GM19099 (cell line): Measurements from ENCODE around the gene CDC14A.

Experiments used
- POLR2A ChIP-seq: IDR thresholded peaks from 3 replicates; pipeline ENCODE4 v1.6.1; 2011; ENCODE audit warnings: low read depth; ENCODE audit not compliant: insufficient read length; ENCODE audit errors: extremely low read depth

The CDC14A gene

GRCh38 chr1:100323419-100324106, 28.7 kb upstream of the CDC14A start:
- TF ChIP-seq POLR2A = no peak

DNA sequence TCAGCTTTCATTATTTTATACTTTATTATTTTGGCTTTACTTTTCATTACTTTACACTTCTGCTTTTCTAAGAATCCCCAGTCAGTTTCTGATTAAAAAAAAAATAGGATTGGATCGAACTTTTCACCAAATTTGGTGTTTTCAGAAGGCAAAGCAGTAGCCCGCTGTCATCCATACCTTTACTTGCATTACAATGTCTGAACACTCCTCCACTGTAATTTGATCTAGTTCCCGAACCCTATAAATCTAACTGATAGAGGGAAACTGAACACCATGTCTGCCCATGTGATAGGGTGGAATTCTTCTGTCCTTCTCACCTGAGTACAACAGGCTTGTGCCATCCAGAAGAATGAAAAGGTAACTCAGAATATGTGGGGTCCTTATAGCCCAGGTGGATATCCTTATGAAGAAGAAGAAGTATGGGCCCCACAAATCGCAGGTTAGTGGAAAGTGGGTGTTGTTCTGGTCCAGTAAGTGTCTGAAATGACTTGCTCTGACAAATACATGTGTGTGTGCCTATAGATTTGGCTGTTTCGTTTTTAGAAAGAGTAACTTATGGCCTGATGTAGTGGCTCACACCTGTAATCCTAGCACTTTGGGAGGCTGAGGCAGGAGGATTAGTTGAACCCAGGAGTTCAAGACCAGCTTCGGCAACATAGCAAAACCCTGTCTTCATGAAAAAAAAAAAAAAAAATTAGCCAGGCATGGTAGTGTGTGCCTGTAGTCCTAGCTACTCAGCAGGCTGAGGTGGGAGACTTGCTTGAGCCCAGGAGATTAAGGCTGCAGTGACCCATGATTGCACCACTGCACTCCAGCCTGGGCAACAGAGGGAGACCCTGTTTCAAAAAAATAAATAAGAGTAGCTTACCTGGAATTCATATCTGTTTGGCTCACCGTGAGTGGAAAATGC, 26.6 kb upstream of the CDC14A start:
- TF ChIP-seq POLR2A = no peak

DNA sequence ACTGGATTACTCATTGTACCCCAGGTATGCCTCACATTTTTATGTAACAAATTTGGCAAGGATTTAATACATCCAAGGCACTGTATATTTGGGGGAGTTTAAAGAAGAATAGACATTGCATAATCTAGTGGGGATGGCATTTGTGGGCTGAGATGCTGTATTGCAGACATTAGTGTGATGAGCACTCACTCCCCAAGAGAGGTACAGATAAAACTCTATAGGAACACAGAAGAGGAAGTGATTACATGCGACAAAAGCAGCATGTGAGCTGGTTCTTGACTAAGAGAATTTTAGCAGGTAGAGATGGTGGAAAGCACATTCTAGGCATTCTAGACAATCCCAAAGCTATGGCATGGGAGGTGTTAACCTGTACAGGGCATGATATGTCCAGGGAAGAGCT, 24.2 kb upstream of the CDC14A start:
- no peak for TF ChIP-seq POLR2A

DNA sequence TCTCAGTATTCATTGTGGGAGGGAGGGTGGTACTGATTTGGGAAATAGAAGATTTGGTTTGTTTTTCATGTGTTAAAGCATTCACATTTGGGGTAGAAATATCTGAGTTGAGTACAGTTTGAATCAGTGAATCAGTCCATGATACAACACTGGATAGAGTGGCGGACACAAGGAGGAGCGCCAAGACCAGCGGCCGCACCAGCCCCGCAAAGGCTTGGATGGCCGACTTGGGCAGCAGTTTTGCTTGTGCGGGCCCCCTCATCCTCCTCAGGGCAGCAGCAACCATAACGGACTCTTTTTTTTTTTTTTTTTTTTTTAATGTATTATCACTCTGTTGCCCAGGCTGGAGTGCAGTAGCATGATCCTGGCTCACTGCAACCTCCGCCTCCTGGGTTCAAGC, 20.0 kb upstream of the CDC14A start:
- TF ChIP-seq POLR2A = no peak

DNA sequence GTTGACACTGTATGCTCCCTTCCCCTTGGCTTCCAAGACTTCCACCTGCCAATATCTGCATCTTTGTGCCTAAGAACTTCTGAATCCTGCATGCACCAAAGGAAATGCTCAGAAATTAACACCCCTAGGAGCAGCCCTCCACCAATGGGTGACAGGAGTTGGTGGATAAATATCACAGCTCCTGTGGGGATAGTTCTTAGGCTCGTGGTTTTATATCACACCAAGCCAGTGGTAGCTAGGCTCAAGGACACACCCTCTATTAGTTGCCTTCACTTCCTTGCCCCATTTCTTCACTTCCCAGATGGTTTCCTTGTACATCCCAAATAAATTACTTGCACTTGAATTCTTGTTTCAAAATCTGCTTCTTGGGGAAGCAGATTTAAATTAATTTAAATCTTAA, 16.9 kb upstream of the CDC14A start:
- no peak for TF ChIP-seq POLR2A

DNA sequence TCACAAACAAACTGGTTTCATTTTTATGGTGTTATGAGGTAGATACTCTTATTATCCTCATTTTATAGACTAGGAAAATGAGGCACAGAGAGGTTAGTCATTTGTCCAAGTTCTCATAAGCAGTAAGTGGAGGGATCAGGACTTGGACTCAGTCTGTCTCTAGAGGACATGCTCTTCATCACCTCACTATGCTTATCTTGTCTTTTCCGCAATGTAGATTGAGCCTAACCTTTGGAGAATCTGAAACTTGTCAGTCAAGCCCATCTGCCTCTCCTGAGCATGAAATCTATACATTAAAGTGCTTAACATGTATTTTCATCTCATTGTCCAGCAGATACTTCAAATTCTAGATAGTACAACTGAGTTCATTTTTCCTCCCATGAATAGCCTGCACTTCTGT, 11.8 kb upstream of the CDC14A start:
- TF ChIP-seq POLR2A = no peak

GRCh38 chr1:100342348-100342747, 10.0 kb upstream of the CDC14A start:
- no peak for TF ChIP-seq POLR2A

DNA sequence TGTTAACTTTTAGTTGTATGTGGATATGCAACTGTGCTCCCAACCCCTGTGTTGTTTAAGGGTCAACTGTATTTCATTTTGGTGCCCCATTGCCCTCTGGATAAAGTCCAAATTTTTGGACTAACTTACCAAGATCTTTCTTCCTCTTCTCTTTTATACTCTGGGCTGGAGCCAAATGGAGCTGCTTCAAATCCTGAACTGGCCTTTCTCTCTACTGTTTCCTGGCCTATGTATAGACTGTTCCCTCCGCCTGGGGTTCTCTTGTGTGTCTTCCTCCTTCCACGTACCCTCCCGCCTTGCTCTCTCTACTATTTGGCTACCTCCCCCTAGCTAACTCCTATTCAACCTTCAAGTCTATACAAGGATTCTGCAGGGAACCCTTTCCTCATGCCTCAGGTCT, 8.4 kb upstream of the CDC14A start:
- no peak for TF ChIP-seq POLR2A

- TF ChIP-seq POLR2A = no peak
These were observed 7.5 kb upstream of the CDC14A start for GRCh38 chr1:100344774-100345173.

DNA sequence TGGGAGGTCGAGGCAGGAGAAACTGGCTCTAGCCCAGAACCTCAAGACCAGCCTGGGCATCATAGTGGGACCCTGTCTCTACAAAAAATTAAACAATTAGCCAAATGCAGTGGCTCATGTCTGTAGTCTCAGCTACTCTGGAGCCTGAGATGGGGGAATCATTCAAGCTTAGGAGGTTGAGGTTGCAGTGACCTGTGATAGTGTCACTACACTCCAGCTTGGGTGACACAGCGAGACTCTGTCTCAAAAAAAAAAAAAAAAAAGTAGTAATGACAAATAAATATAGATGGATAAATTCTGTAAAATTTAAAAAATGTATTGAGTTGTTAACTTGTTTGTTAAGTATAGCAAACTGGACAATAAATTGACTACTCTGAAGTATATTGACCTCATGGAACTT, 5.9 kb upstream of the CDC14A start:
- no peak for TF ChIP-seq POLR2A

DNA sequence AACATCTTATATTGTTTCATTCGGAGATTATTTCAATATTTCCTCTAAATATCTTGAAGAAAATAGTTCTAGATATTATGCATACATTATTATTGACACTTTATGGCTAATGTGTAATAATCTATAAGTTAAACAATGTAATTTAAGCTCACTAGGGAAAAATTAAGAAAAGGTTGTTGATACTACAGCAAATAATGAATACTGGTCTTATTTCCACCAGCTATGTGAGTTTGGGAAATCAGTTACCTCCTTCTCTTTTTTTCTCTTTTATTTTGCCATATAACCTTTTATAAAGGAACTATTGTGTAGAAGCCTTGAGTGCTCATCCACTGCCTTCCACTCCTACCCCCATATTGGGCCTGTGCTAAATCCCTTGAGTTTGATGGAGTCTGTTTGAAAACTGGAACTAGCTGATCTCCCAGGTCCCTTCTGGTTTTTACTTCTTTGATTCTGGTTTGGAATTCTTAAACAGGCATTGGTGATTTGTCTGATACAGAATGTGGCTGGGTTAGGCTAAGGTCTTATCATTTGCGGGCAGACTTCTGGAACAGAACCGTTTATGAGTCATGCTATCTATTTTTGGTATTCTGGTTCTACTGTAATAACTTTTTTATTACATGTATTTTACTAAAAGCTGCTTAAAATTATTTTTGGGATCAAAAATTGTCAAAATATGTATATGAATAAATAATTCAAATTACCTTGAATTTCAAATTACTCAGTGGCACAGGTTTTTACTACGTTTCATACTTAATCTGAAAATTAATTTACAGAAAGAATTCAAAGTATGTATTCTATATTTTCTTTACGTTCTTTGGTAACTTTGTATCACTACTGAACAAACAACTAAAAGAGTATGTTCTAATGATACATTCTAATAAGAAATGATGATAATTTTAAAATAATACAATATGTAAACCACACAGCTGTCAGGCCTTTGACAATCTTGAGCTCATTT, 5.0 kb upstream of the CDC14A start:
- TF ChIP-seq POLR2A = no peak

DNA sequence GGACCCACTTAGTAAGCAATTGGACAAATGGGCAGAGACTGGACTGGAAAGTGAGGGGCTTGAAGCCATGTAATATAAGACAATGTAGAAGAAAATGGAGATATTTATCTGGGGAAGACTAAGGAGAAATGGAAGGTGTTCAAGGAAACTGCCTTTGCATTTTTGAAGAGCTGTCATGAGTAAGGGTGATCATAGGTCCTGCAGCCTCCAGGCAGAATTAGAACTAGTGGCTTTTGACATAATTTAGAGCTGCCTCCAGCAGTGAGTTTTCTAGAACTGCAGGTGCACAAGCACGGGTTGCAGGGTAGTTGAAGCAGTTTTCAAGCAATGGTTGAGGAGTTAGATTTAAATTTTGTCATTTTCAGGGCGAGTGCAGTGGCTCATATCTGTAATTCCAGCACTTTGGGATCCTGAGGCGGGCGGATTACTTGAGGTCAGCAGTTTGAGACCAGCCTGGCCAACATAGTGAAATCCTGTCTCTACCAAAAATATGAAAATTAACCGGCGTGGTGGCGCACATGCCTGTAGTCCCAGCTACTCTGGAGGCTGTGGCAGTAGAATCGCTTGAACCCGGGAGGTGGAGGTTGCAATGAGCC, 3.7 kb upstream of the CDC14A start:
- no peak for TF ChIP-seq POLR2A

GRCh38 chr1:100349246-100349645, 3.1 kb upstream of the CDC14A start:
- TF ChIP-seq POLR2A = no peak

GRCh38 chr1:100350787-100351094, 1.6 kb upstream of the CDC14A start:
- no peak for TF ChIP-seq POLR2A

DNA sequence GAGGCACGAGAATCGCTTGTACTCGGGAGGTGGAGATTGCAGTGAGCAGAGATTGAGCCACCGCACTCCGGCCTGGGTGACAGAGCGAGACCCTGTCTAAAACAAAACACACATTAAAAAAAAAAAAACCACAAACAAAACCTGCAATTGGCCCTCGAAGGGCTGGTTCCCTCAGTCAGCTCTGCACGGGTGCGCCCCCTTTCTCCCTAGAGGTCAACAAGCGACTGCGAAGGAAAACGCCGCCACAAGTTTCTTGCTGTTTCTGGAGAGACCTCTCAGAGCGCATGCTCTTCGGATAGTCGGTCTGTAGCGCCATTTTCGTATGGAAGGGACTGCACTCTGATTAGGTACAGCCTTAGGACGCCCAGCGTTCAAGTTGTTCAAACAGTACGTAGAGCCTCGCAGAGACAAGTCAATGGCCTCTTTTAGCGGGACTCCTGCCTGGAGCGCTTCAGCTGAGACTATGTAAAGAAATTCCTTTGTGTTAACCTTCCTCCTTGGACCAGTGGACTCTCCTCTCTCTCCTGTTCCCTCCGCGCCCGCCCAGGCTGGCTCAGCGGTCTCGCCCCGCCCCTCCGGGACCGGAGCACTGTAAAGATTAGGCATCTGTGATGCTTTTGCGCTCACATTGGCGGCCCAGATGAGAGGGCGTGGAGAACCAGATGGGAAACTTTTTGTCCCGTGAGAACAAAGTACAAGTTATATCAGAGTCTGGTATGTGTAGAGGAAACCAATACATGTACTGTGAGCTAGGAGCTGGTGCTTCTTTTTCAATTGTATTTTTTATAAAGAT, 1.0 kb upstream of the CDC14A start:
- peak; percentile 67 for TF ChIP-seq POLR2A
